GM12892 (cell line): ENCODE results near the gene MAN1A2.

Experiments used
- POLR2A ChIP-seq: IDR thresholded peaks from 2 replicates; pipeline ENCODE4 v1.6.1; 2011; ENCODE audit warnings: low read depth, low read length, control low read depth
- POLR2AphosphoS5 ChIP-seq: IDR thresholded peaks from 2 replicates; pipeline ENCODE4 v1.6.1; 2011; ENCODE audit warnings: low read depth, low read length, control low read depth

DNA sequence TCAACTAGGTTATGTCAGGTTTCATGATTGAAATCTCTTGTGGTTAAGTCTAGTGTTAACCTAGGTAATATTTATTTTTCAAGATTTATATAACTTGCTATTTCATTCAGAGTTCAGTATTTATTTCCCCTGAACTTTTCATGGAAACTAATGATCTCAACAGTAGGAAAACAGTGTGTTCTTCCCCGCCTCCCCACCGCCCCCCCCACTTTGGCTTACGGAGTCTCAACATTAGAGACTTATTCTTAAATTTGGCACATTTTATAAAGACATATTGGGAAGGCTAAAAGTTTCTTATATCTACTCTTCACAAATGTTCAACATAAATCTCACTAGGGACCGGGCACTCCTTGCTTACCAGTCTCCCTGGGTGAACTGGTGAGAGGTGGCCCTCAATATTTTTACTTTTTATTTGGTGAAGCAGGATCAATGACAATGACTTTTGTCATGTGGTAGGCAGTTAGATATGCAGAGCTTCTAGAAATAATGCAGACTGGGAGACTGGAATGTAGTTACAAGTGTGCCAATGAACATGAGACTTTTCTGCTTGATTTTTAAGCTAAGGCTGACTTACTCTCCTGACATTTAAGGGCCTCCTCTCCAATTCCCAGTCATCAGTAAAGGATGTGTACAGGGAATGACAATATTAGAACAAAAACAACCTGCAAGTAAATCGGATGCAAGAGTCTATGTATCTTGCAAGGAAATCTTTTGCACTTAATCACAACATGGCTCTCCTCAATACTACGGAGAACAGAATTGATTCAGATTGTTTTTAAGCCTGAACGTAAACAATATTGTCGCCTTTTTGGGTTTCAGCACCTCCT, 1.7 kb upstream of the MAN1A2 start:
- TF ChIP-seq POLR2A, result no peak
- no peak for TF ChIP-seq POLR2AphosphoS5
